Activated naive CD4-positive, alpha-beta T cell treated with anti-CD3 and anti-CD28 coated beads, Interleukin-2, amount 50 U/mL, for 16 hours (primary cell): ENCODE data around the gene PCDHGB4.
"Not testable (repeated sequence)": the region's sequence is repeated elsewhere in the genome, so short reads cannot be mapped to it uniquely, and the experiment has no call there.

ENCODE experiments used
- DNase-seq: peaks from one replicate; pipeline ENCODE4 v3.0.0-alpha.2; 2020

Gene PCDHGB4

DNA sequence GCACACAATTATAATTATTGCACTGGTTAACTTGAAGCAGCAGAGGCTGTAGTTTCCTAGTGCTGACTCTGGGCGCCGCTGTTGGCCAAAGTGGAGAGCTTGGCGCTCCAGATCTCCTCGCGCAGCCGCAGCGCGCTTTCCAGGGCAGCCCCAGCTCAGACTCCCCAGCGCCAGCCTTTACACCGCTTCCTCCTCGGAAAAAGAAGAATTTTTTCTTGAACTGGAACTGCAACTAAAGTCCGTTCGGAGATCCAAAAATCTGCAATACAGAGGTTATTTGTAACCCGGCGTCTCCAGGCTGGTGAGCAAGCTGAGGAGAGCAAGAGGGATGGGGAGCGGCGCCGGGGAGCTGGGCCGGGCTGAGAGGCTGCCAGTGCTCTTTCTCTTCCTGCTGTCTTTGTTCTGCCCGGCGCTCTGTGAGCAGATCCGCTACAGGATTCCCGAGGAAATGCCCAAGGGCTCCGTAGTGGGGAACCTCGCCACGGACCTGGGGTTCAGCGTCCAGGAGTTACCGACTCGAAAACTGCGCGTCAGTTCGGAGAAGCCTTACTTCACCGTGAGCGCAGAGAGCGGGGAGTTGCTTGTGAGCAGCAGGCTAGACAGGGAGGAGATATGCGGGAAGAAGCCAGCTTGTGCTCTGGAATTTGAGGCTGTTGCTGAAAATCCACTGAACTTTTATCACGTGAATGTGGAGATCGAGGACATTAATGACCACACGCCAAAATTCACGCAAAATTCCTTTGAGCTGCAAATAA, at the start of gene PCDHGB4:
PCDHGB4 (plus strand) TSS at position 142 of the 755 bp plus-strand sequence; CDS start at position 329, 187 bp downstream.
- not testable (repeated sequence) for DNase-seq

DNA sequence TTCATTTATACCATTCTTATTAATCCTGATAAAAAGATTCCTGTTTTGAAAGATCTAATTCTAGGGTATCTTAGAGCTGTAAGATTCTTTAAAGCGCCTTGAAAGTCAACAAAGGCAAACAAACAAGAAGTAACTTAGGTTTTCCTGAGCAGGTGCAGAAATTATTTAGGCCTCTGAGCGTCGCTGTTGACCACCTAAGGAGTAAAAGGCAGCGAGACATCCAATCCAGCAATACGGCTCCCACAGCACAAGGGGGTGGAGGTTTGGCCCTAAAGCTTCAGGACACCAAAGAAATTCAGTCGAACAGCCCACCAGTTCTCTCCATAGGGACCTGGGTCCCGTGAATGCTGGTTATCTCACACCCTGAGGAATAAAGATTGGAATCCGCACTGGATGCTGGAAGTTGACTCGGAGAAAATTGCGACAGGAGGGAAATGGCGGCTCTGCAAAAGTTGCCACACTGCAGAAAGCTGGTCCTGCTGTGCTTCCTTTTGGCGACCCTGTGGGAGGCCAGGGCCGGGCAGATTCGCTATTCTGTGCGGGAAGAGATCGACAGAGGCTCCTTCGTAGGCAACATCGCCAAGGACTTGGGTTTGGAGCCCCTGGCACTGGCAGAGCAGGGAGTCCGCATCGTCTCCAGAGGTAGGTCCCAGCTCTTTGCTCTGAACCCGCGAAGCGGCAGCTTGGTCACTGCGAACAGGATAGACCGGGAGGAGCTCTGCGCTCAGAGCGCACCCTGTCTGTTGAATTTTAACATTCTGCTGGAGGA, 48.8 kb upstream of the PCDHGB4 start, which contains the start of gene PCDHGA2:
PCDHGA2 (plus strand) TSS at position 223 of the 769 bp plus-strand sequence.
- DNase-seq = no peak

DNA sequence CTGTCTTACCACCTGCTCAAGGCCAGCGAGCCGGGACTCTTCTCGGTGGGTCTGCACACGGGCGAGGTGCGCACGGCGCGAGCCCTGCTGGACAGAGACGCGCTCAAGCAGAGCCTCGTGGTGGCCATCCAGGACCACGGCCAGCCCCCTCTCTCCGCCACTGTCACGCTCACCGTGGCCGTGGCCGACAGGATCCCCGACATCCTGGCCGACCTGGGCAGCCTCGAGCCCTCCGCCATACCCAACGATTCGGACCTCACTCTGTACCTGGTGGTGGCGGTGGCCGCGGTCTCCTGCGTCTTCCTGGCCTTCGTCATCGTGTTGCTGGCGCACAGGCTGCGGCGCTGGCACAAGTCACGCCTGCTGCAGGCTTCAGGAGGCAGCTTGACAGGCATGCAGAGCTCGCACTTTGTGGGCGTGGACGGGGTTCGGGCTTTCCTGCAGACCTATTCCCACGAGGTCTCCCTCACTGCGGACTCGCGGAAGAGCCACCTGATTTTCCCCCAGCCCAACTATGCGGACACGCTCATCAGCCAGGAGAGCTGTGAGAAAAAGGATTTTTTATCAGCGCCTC, 46.6 kb upstream of the PCDHGB4 start:
- DNase-seq = not testable (repeated sequence)

DNA sequence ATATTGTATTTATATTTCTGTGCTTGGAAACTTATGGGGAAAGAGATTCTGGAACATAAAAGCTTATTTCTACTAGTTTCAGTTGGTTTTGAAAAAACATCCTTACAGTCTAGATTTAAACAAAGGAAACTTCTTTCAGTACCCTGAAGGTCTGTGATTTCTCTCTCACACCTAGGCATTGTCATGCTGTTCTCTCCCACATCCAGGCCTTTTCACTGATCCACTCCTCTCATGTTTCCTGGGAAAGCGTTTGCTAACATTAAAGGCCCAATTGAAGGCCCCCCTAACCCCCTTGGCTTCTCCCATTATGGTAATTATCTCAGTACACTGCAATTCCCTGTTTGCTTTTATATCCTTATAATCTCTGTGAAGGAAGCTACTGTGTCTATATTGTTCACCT, 44.7 kb upstream of the PCDHGB4 start:
- no peak for DNase-seq

DNA sequence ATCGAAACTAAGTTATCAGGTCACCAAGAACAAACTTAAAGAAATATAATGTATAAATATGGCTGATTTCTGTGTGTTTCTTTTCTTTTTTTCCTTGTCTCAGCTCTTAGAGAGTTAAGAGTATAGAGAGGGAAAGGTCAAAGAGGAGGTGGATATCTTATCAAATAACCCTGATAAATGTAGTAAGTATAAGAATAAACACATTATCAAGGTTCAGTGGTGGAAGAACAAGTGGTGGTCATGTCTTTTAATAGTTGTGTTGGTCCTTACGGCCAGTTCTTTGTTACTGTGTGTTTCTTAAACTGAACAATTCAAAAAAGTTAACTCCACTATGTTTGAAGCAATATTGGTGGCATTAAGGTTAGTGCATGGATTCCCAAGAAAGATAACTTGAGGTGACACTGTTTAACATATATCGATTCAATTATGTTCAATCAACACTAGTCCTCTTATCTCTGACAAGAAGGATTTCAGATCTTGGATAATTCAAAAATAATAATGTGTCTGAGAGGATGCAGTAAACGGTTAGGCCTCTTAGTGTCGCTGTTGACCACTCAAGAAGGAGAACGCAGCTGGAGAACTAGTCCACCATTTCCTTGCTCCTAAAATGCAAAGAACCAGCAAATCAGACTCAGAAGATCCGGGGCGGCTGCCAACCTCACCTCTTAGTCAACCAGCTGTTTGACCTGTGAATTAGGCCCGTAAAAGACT, 44.1 kb upstream of the PCDHGB4 start, which contains the start of gene PCDHGA3:
PCDHGA3 (plus strand) TSS at position 588 of the 711 bp plus-strand sequence. CDS start 205 bp downstream, outside the sequence.
- no peak for DNase-seq

DNA sequence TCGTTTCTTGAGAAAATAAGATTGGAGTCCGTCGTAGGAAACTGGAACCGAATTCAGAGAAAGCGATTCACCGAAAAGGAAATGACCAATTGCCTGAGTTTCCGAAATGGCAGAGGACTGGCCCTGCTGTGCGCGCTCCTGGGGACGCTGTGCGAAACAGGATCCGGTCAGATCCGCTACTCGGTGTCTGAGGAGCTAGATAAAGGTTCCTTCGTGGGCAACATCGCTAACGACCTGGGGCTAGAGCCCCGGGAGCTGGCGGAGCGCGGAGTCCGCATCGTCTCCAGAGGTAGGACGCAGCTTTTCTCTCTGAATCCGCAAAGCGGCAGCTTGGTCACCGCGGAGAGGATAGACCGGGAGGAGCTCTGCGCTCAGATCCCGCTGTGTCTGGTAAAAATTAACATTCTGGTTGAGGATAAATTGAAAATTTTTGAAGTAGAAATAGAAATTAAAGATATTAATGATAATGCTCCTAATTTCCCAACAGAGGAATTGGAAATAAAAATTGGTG, 43.5 kb upstream of the PCDHGB4 start:
- DNase-seq = no peak

DNA sequence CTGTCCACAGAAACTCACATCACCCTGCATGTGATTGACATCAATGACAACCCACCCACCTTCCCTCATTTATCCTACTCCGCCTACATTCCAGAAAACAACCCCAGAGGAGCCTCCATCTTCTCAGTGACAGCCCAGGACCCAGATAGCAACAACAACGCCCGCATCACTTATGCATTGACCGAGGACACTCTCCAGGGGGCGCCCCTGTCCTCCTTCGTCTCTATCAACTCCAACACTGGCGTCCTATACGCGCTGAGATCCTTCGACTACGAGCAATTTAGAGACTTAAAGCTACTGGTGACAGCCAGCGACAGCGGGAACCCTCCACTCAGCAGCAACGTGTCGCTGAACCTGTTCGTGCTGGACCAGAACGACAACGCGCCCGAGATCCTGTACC, 42.2 kb upstream of the PCDHGB4 start:
- no peak for DNase-seq

DNA sequence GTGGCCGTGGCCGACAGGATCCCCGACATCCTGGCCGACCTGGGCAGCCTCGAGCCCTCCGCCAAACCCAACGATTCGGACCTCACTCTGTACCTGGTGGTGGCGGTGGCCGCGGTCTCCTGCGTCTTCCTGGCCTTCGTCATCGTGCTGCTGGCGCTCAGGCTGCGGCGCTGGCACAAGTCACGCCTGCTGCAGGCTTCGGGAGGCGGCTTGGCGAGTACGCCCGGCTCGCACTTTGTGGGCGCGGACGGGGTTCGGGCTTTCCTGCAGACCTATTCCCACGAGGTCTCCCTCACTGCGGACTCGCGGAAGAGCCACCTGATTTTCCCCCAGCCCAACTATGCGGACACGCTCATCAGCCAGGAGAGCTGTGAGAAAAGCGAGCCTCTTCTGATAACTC, 41.5 kb upstream of the PCDHGB4 start:
- not testable (repeated sequence) for DNase-seq

DNA sequence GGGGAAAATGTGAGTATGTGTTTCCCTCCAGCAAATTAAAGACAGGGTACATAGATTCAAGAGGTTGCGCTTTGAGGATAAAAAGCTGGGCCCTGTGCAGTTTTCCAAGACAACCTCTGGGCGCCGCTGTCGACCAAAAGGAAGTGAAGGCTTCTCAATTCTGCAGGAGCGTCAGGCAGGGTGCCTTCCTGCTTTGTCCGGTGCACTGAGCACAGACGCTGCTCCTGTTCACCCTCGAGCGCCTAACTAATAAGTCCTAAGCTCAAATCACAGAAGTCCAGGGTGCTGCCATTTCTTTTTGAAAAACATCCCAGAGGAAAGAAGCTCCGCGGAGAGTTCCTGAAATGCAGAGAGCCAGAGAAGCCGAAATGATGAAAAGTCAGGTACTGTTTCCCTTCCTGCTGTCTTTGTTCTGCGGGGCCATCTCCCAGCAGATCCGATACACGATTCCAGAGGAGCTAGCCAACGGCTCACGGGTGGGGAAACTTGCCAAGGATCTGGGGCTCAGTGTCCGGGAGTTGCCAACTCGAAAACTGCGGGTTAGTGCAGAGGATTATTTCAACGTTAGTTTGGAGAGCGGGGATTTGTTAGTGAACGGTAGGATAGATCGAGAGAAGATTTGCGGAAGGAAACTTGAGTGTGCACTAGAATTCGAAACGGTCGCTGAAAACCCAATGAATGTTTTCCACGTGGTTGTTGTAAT, 37.4 kb upstream of the PCDHGB4 start, which contains the start of gene PCDHGB1:
PCDHGB1 (plus strand) TSS at position 183 of the 703 bp plus-strand sequence; CDS start at position 345, 162 bp downstream.
- DNase-seq = no peak

DNA sequence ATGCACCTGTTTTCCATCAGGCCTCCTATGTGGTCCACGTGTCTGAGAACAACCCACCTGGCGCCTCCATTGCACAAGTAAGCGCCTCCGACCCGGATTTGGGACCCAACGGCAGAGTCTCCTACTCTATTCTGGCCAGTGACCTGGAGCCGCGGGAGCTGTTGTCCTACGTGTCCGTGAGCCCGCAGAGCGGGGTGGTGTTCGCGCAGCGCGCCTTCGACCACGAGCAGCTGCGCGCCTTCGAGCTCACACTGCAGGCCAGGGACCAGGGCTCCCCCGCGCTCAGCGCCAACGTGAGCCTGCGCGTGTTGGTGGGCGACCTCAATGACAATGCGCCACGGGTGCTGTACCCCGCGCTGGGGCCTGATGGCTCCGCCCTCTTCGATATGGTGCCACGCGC, 35.9 kb upstream of the PCDHGB4 start:
- no peak for DNase-seq

DNA sequence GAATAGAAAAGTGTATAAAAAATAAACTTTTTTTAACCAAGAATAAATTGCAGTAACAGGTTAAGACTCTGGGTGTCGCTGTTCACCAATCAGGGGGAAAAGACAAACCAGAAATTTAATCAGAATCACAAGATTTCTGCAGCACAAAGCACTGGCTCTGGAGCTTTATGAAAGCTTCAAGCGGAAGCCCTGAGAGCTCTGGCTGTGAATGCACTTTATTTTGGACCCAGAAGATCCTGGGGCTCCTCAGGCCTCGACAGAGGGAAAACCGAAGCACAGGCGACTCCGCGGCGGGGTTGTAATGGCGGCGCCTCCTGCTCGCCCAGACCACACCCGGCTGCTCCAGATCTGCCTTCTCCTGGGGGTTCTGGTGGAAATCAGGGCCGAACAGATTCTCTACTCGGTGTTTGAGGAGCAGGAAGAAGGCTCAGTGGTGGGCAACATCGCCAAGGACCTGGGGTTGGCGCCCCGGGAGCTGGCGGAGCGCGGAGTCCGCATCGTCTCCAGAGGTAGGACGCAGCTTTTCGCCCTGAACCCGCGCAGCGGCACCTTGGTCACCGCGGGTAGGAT, 32.5 kb upstream of the PCDHGB4 start, which contains the start of gene PCDHGA4:
PCDHGA4 (plus strand) TSS at position 122 of the 570 bp plus-strand sequence; CDS start at position 209, 87 bp downstream.
- no peak for DNase-seq

DNA sequence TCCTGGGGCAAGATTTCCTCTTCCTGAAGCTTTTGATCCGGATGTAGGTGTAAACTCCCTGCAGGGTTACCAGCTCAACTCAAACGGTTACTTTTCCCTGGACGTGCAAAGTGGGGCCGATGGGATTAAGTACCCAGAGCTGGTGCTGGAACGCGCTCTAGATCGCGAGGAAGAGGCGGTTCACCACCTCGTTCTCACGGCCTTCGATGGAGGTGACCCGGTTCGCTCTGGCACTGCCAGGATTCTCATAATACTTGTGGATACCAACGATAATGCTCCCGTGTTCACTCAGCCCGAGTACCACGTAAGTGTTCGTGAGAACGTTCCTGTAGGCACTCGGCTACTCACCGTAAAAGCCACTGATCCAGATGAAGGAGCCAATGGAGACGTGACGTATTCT, 31.9 kb upstream of the PCDHGB4 start:
- DNase-seq = no peak

DNA sequence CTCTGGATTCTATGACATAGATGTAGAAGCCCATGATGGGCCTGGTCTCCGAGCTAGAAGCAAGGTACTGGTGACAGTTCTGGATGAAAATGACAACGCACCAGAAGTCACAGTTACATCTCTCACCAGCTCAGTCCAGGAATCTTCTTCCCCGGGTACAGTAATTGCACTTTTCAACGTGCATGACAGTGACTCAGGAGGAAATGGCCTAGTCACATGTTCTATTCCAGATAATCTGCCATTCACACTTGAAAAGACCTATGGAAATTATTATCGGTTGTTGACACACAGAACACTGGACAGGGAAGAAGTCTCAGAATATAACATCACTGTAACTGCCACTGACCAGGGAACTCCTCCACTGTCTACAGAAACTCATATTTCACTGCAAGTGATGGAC, 31.4 kb upstream of the PCDHGB4 start:
- DNase-seq = no peak

DNA sequence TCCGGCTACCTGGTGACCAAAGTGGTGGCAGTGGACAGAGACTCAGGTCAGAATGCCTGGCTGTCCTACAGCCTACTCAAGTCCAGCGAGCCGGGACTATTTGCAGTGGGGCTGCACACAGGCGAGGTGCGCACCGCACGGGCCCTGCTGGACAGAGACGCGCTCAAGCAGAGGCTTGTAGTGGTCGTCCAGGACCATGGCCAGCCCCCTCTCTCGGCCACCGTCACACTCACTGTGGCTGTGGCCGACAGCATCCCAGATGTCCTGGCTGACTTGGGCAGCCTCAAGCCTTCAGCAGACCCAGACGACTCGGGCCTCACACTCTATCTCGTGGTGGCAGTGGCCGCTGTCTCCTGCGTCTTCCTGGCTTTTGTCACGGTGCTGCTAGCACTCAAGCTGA, 30.5 kb upstream of the PCDHGB4 start:
- DNase-seq = no peak

DNA sequence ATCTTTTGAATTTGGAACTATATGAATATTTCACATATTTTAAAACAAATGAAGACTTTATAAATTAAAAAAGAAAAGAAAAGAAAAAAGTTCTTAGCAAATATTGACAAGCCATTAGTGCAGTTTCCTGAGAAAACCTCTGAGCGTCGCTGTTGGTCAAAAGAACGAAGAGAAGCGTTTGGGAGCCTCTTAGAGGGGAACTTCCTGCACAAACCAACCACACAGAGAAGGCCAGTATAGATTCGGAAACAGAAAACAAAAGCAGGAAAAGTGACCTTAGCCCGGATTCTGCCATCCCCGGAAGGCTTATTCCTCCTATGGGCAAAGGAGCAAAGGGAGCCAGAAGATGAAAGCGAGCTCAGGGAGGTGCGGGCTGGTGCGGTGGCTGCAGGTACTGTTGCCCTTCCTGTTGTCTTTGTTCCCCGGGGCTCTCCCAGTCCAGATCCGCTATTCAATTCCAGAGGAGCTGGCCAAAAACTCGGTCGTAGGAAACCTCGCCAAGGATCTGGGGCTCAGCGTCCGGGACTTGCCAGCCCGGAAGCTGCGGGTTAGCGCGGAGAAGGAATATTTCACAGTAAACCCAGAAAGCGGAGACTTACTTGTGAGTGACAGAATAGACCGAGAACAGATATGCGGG, 27.6 kb upstream of the PCDHGB4 start, which contains the start of gene PCDHGB2:
PCDHGB2 (plus strand) TSS at position 205 of the 637 bp plus-strand sequence; CDS start at position 347, 142 bp downstream.
- DNase-seq = no peak

DNA sequence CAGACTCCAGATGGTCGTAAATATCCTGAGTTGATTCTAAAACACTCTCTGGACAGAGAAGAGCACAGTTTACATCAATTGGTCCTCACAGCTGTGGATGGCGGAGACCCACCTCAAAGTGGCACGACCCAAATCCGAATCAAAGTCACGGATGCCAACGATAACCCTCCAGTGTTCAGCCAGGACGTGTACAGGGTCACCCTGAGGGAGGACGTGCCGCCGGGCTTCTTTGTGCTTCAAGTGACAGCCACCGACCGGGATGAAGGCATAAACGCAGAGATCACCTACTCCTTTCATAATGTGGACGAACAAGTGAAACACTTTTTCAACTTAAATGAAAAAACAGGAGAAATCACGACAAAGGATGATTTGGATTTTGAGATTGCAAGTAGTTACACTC, 26.8 kb upstream of the PCDHGB4 start:
- no peak for DNase-seq

DNA sequence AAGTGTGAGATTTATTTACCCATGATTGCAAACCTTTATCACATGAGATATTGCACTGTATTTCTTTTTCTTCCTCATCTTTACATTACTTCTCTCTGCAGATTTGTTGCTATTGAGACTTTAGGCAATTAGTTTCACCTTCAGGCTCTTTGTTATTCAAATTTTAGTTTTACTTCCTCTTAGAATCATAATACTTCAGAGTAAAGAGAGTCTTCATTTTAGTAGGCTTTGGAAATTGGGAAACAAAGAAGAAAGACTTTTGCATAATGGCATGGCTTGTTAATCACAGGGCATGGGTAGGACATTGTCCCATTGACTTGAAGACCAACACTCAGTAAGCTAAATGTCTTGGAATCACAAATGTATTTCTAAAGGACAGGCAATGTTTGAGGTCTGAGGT, 24.8 kb upstream of the PCDHGB4 start:
- DNase-seq = no peak

DNA sequence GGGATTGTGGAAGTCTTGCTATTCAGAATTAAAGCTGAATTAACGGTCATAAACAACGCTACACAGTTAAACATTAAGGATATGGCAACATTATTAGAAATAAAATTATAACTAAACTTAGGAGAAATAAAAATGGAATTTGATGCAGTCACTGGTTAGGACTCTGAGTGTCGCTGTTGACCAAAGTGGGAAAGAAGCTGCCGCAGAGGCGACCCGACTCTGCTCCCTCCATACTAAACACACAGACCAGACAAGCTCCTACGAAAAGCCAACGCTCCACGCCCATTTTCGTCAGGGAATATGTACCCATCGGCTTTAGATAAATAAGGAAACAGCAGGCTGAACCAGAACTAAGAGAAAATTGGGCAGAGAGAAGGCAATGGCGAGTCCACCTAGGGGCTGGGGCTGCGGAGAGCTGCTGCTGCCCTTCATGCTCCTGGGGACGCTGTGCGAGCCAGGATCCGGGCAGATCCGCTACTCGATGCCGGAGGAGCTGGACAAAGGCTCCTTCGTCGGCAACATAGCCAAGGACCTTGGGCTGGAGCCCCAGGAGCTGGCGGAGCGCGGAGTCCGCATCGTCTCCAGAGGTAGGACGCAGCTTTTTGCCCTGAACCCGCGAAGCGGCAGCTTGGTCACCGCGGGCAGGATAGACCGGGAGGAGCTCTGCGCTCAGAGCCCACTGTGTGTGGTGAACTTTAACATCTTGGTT, 23.4 kb upstream of the PCDHGB4 start, which contains the start of gene PCDHGA5:
PCDHGA5 (plus strand) TSS at position 211 of the 709 bp plus-strand sequence; CDS start at position 380, 169 bp downstream.
- DNase-seq = no peak

DNA sequence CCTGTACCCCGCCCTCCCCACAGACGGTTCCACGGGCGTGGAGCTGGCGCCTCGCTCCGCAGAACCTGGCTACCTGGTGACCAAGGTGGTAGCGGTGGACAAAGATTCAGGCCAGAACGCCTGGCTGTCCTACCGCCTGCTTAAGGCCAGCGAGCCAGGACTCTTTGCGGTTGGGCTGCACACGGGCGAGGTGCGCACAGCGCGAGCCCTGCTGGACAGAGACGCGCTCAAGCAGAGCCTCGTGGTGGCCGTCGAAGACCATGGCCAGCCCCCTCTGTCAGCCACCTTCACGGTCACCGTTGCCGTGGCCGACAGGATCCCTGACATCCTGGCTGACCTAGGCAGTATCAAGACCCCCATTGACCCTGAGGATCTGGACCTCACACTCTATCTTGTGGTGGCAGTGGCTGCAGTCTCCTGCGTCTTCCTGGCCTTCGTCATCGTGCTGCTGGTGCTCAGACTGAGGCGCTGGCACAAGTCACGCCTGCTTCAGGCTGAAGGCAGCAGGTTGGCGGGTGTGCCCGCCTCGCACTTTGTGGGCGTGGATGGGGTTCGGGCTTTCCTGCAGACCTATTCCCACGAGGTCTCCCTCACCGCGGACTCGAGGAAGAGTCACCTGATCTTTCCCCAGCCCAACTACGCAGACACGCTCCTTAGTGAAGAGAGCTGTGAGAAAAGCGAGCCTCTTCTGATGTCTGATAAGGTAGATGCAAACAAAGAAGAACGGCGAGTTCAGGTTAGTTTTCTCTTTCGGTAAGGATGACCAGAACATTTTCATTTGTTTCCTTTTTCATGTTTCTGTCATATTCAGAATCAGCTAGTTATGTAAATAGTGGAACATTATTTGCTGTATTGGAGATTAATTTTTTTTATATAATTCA, 21.2 kb upstream of the PCDHGB4 start:
- DNase-seq = no peak
